ENCODE data around the gene MAN2A2.
A peak's percentile ranks its signal among the peaks of the same experiment; 100 is the strongest.

Gene MAN2A2

DNA sequence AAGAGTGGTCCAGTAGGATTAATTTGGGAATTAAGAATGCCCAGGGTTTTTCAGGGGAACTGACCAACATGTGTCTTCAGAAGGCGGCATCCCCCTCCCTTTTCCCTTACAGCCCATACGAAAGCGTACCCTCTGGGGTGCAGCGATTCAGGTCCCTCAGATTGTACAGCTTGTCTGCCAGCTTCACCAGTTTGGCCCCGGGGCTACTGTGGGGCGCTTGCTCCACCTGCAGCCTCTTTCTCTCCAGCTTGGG, 28.4 kb downstream of the MAN2A2 start:
- H3K9me3 Mint-ChIP-seq (ENCODE audit: low read depth): no peaks in the 10 kb centered on the region
- peaks cover 40% of the 10 kb centered on the region for H3K4me1 Mint-ChIP-seq (ENCODE audit: low read depth)
- peak overlapping the region; percentile 98 for H3K4me3 Mint-ChIP-seq
- peaks cover 3% of the 10 kb centered on the region for H3K36me3 Mint-ChIP-seq
- no peaks in the 10 kb centered on the region for H3K27me3 Mint-ChIP-seq
- peak overlapping the region; percentile 98 for H3K27ac Mint-ChIP-seq

DNA sequence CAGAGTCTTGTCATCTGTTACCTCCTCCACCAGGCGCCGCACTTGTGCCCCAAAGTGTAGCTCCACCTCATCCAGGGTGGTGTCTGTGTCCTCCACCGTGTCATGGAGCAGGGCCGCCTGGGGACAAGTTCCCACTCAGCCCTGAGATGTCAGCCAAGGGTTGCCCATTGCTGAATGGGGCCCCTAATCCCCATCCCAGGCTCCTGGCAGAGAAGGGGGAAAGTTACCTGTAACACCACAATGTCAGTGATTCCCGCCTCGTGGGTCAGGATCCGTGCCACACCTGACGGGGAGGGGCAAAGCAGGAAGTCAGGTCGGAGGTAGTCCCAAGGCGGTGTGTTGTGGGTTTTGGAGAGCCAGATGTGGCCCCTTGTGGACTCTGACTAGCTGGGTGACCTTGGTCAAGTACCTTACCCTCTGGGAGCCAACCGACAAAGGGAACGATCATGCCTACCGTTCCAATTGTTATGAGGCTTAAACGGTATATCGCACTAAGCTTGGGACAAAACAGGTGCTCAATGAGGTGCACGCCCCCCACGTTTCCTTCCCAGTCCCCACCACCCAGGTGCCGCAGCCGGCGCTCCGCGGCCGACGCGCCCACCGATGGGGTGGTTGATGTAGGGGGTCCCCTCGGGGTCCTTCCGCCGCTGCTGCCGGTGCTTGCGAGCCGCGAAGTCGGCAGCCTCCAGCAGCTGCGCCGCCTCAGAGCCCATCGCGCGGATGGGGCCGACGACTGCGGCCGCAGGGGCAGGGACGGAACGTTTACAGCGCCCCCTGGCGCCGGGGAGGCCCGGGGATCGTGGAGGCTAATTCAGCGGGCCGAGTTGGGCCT, 28.9 kb downstream of the MAN2A2 start, which contains the start of gene HDDC3:
Gene HDDC3, minus strand, starts transcription at position 722 of the 832 bp plus-strand sequence. Its CDS starts 9 bp downstream, at position 713.
- Mint-ChIP-seq H3K27ac (peak within 1 kb of the TSS; percentile 98), H3K9me3 (ENCODE audit: low read depth) (no peaks in the 10 kb centered on the region), H3K4me3 (peak within 1 kb of the TSS; percentile 98), H3K36me3 (peaks cover 3% of the 10 kb centered on the region), H3K27me3 (no peaks in the 10 kb centered on the region), H3K4me1 (ENCODE audit: low read depth) (peaks cover 44% of the 10 kb centered on the region)

GRCh38 chr15:90932660-90932991, 29.5 kb downstream of the MAN2A2 start:
- Mint-ChIP-seq H3K4me3 (peak overlapping the region; percentile 98), H3K4me1 (ENCODE audit: low read depth) (peaks cover 44% of the 10 kb centered on the region), H3K27me3 (no peaks in the 10 kb centered on the region), H3K27ac (peak overlapping the region; percentile 94), H3K36me3 (peaks cover 3% of the 10 kb centered on the region), H3K9me3 (ENCODE audit: low read depth) (no peaks in the 10 kb centered on the region)

- Mint-ChIP-seq H3K4me3 (peak overlapping the region; percentile 63), H3K27me3 (no peaks in the 10 kb centered on the region), H3K9me3 (ENCODE audit: low read depth) (no peaks in the 10 kb centered on the region), H3K36me3 (peaks cover 3% of the 10 kb centered on the region), H3K4me1 (ENCODE audit: low read depth) (peaks cover 43% of the 10 kb centered on the region), H3K27ac (no peak overlapping the region)
Measured at GRCh38 chr15:90933301-90933700, 30.2 kb downstream of the MAN2A2 start.

- Mint-ChIP-seq H3K9me3 (ENCODE audit: low read depth) (no peaks in the 10 kb centered on the region), H3K4me3 (peak overlapping the region; percentile 91), H3K36me3 (peaks cover 3% of the 10 kb centered on the region), H3K27ac (peak overlapping the region; percentile 91), H3K27me3 (no peaks in the 10 kb centered on the region), H3K4me1 (ENCODE audit: low read depth) (peaks cover 39% of the 10 kb centered on the region)
Measured at GRCh38 chr15:90934256-90934948, 31.3 kb downstream of the MAN2A2 start.

DNA sequence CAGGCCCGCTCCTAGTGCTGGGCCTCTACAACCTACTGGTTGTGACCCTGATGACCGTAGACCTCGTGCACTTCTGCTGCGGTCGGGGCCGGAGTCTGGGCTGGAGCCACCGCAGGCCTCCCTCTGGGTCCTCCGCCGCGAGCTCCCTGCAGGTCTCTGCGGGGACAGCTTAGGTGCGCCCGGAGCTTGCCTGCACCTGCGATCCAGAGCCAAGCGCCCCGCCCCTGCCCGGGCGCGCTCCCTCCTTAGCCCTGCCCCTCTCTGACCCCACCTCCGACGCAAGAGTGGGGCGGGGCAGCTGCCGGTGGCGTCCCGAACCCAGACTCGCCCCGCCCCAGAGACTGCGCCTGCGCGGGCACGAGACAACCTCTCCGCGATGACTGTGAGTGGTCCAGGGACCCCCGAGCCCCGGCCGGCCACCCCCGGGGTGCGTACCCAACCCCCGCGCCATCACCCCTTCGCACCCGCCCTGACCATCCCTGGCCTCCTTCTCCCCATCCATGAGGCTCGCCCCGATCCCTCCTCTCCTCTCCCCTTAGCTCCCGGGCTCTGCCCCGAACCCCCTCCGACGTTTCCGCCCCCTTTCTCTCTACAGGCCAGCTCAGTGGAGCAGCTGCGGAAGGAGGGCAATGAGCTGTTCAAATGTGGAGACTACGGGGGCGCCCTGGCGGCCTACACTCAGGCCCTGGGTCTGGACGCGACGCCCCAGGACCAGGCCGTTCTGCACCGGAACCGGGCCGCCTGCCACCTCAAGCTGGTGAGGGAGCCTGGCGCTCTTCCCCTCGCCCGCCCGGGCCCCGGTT, 32.0 kb downstream of the MAN2A2 start, which contains the start of gene UNC45A:
Gene UNC45A, plus strand, starts transcription at position 337 of the 803 bp plus-strand sequence. Its CDS starts 40 bp downstream, at position 377.
- no peaks in the 10 kb centered on the region for H3K27me3 Mint-ChIP-seq
- peaks cover 3% of the 10 kb centered on the region for H3K36me3 Mint-ChIP-seq
- peaks cover 34% of the 10 kb centered on the region for H3K4me1 Mint-ChIP-seq (ENCODE audit: low read depth)
- H3K9me3 Mint-ChIP-seq (ENCODE audit: low read depth): no peaks in the 10 kb centered on the region
- peak within 1 kb of the TSS; percentile 91 for H3K27ac Mint-ChIP-seq
- peak within 1 kb of the TSS; percentile 91 for H3K4me3 Mint-ChIP-seq

GRCh38 chr15:90936823-90937222, 33.7 kb downstream of the MAN2A2 start:
- Mint-ChIP-seq H3K27me3 (no peaks in the 10 kb centered on the region), H3K9me3 (ENCODE audit: low read depth) (no peaks in the 10 kb centered on the region), H3K36me3 (peaks cover 3% of the 10 kb centered on the region), H3K27ac (peak overlapping the region; percentile 50), H3K4me1 (ENCODE audit: low read depth) (peaks cover 20% of the 10 kb centered on the region), H3K4me3 (peak overlapping the region; percentile 91)

DNA sequence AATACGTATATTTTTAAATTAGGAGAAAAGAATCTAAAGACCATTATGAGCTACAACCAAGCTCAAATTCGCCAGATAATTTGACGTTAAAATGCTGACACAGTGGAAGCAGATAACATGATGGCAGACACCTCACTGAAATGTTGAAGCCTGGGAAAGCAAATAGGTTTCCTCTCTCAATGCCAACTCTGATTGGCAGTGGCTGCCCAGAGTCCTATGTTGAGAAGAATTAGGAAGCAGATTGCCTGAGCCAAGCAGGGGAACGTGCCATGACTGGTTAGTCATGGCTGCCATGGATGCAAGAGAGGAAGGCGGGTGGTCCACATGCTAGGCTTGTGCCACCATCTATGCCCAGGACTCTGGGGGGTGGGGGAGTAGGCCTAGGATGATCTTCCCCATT, 35.2 kb downstream of the MAN2A2 start:
- H3K9me3 Mint-ChIP-seq (ENCODE audit: low read depth): no peaks in the 10 kb centered on the region
- peaks cover 3% of the 10 kb centered on the region for H3K36me3 Mint-ChIP-seq
- no peak overlapping the region for H3K4me3 Mint-ChIP-seq
- H3K27me3 Mint-ChIP-seq: no peaks in the 10 kb centered on the region
- no peak overlapping the region for H3K27ac Mint-ChIP-seq
- H3K4me1 Mint-ChIP-seq (ENCODE audit: low read depth): peaks cover 15% of the 10 kb centered on the region

DNA sequence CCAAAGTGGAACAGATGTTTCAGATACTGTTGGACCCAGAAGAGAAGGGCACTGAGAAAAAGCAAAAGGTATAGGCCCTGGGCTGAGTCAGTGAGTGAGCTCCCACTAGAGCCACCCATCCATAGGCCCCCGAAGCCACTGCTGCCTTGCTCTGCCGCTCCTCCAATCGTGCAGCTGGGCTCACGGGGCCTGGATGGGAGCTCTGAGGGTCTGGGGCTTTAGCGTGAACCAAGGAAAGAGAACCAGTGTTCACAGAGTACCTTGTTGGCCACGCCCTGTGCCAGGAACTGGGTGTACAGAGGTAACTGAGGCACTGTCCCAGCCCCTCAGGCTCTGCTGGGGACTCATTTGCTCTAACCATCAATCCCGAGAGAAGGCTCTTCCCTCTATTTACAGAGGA, 36.7 kb downstream of the MAN2A2 start:
- H3K36me3 Mint-ChIP-seq: peaks cover 3% of the 10 kb centered on the region
- H3K9me3 Mint-ChIP-seq (ENCODE audit: low read depth): no peaks in the 10 kb centered on the region
- no peak overlapping the region for H3K27ac Mint-ChIP-seq
- no peak overlapping the region for H3K4me3 Mint-ChIP-seq
- peaks cover 11% of the 10 kb centered on the region for H3K4me1 Mint-ChIP-seq (ENCODE audit: low read depth)
- no peaks in the 10 kb centered on the region for H3K27me3 Mint-ChIP-seq

GRCh38 chr15:90941038-90941437, 37.9 kb downstream of the MAN2A2 start:
- no peaks in the 10 kb centered on the region for H3K27me3 Mint-ChIP-seq
- H3K4me1 Mint-ChIP-seq (ENCODE audit: low read depth): peaks cover 9% of the 10 kb centered on the region
- H3K27ac Mint-ChIP-seq: no peak overlapping the region
- no peaks in the 10 kb centered on the region for H3K9me3 Mint-ChIP-seq (ENCODE audit: low read depth)
- no peak overlapping the region for H3K4me3 Mint-ChIP-seq
- H3K36me3 Mint-ChIP-seq: peaks cover 3% of the 10 kb centered on the region

DNA sequence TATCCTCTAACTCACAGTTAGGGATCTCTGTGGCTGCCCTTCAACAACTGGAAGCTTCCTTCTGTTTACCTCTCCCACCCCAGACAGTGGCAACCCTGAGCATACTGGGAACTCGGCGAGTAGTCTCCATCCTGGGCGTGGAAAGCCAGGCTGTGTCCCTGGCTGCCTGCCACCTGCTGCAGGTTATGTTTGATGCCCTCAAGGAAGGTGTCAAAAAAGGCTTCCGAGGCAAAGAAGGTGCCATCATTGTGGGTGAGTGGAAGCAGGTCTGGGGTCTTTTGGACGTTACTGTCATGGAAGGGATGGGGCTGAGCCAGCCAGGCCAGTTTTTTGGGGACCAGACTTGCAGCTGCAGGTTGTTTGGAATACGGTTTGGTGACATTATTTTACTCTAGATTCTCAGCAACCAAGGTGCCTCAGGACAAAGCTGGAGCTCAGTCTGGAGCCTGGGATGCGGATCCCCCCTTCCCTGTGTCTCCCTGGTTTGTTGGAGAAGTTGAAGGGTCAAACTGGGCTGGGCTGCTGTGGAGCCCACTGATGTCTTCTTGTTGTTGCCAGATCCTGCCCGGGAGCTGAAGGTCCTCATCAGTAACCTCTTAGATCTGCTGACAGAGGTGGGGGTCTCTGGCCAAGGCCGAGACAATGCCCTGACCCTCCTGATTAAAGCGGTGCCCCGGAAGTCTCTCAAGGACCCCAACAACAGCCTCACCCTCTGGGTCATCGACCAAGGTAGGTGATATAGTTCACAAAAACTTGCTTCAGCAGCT, 39.4 kb downstream of the MAN2A2 start:
- no peaks in the 10 kb centered on the region for H3K9me3 Mint-ChIP-seq (ENCODE audit: low read depth)
- H3K4me3 Mint-ChIP-seq: no peak overlapping the region
- no peaks in the 10 kb centered on the region for H3K4me1 Mint-ChIP-seq (ENCODE audit: low read depth)
- no peak overlapping the region for H3K27ac Mint-ChIP-seq
- no peaks in the 10 kb centered on the region for H3K36me3 Mint-ChIP-seq
- H3K27me3 Mint-ChIP-seq: no peaks in the 10 kb centered on the region

GRCh38 chr15:90945091-90945490, 42.0 kb downstream of the MAN2A2 start:
- H3K4me1 Mint-ChIP-seq (ENCODE audit: low read depth): no peaks in the 10 kb centered on the region
- no peaks in the 10 kb centered on the region for H3K27me3 Mint-ChIP-seq
- no peak overlapping the region for H3K27ac Mint-ChIP-seq
- H3K9me3 Mint-ChIP-seq (ENCODE audit: low read depth): no peaks in the 10 kb centered on the region
- no peak overlapping the region for H3K4me3 Mint-ChIP-seq
- H3K36me3 Mint-ChIP-seq: no peaks in the 10 kb centered on the region

- Mint-ChIP-seq H3K27ac (no peak overlapping the region), H3K4me3 (no peak overlapping the region), H3K9me3 (ENCODE audit: low read depth) (no peaks in the 10 kb centered on the region), H3K4me1 (ENCODE audit: low read depth) (no peaks in the 10 kb centered on the region), H3K36me3 (no peaks in the 10 kb centered on the region), H3K27me3 (no peaks in the 10 kb centered on the region)
Measured at GRCh38 chr15:90946538-90946937, 43.4 kb downstream of the MAN2A2 start.

GRCh38 chr15:90946941-90947576, 44.0 kb downstream of the MAN2A2 start:
- Mint-ChIP-seq H3K4me1 (ENCODE audit: low read depth) (no peaks in the 10 kb centered on the region), H3K27me3 (no peaks in the 10 kb centered on the region), H3K36me3 (no peaks in the 10 kb centered on the region), H3K9me3 (ENCODE audit: low read depth) (no peaks in the 10 kb centered on the region), H3K27ac (no peak overlapping the region), H3K4me3 (no peak overlapping the region)

Measured in activated naive CD8-positive, alpha-beta T cell (primary cell).